ENCODE results near the gene FNDC11.
"Not testable (repeated sequence)": the region's sequence is repeated elsewhere in the genome, so short reads cannot be mapped to it uniquely, and the experiment has no call there.

The FNDC11 gene

DNA sequence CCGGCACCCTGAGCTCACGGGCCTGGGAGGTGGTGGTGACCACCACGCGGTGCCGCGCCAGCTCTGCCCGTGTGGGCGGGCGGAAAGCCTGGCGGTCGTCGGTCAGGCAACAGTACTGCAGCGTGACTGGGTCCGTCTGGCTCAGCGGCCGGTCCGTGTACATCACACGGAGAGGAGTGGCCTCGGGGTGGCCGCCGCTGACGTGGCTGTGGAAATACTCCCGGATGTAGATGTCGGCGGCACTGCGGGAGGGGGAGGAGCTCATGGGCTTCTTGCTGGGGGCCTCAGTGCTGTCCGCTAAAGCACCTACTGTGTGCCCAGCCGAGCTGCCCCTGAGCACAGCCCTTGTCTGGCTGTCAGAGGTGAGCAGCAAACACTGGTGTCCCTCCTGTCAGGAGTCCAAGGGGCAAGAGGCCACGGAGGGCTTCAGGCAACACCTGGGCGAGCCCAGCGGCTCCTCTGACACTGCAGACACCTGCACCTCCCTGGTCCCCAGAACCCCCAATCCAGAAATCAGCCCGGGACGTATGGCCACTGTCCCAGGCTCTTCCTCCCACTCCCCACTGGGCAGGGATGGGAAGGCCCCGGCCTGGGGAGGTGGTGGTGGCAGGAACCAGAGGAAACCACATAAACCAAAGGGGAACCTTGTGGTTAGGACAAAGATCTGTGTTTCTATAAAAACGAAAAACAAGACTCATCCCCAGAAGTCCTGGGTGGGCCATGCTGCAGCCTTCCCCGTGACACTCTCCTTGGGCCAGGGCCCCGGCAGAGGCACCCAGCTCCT, 13.6 kb downstream of the FNDC11 start:
- DNase-seq, result no peak

DNA sequence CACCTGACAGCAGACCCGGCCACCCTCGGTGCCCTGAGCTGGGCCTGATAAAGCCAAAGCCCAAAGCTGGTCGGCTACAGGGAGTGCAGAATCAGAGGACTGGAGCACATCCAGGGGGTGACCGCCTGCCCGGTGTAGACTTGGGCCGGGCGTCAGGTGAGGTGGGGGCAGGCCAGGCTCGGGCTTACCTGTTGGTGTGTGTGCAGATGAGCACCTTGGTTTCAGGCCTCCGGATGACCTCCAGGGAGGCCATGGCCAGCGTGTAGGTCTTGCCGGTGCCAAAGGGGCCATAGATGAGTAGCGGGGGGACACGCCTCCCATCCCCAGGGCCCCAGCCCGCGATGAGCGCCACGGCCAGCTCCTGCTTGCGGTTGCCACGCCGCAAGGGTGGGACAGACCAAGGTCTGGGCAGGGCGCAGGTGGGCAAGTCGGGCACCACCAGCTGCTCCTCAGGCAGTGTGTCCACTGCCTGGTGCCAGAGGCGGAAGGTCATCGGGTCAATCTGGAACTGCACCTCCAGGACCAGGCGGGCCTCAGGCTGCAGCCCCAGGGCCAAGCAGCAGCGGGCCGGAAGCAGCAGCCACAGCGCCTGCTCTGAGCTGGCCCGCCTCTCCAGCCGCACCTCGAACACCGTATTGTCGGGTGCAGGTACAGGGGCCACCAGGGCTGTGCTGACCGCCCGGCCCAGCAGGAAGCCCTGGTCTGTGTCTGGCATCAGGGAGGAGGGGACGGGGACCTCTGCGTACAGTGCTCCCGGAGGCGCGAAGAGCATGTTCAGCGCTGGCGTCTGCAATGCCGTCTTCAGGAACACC, 14.4 kb downstream of the FNDC11 start:
- DNase-seq, result no peak

DNA sequence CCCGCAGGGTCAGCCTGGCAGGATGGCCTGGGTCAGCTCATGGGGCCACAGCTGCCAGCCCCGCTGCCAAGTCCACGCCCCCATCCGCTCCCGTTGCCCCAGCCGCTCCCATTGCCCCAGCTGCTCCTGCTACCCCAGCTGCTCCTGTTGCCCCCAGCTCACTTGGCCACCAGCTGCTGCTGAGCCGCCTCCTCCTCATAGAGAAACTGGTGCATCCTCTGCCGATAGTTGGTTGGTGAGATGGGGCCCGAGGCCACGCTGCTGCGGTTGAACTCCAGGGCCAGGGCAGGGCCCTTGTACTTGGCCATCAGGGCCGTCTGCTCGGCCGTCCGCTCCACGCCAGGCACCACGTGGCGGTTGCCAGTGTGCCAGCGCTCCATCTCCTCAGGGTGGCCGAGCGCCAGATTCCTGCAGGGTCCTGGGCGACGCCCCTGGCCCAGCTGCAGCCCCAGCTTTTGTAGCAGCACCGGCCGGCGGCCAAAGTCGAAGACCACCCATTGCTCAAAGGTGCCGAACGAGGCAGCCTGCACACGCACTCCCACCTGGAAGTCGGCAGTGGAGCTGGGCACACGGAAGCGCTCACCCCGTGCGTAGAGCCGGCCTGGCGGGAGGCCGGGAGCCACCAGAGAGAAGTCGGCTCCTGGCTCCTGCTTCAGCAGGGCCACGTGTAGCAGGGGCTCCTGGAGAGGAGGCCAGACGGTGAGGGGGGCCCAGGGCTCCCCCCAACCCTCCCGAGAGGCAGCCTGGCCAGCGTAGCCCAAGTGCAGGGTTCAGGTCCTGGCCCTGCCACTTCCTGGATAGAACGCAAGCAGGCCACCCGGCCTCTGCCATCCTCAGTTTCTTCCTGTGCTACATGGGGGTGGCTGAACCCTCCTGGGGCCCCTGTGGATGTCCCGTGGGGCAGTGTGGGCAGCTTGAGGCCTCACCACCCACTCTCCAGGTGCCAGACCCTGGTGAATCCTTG, 15.3 kb downstream of the FNDC11 start:
- DNase-seq, result peak in 1 of 2 experiments; percentile 75

DNA sequence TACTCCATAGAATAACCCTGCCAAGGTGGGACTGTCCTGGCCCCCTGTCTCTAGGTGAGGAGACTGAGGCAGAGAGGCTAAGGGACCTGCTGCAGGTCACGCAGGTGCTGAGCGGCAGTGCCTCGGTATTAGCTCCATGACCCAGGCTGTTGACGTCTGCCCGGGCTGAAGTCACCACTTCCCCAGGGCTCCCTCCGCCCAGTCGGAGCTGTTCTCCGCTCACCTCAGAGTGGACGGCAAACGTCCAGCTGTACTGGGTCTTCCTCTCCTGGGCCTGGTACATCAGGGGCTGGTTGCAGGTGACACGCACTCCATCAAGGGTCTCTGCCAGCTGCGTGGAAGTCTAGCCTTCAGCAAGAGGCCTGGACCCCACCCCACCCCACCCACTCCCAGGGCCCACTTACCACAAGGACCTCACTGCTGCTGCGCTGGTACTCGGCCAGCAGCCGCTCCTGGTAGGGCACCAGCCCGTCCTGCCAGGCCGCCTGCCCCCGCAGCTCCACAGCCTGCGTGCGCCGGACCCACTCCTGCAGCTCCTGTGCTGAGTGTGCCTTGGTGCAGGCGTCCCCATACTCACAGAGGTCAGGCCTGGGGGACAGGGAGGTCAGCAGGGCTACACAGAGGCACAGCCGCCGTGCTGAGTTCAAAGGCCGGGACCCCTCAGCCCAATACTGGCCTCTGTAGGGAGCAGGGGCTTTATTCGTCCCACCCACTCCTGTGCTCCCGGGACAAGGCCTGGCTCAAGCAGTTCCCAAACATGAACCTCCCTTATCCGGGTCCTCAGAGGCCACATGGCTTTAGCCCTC, 16.5 kb downstream of the FNDC11 start:
- DNase-seq, result no peak

DNA sequence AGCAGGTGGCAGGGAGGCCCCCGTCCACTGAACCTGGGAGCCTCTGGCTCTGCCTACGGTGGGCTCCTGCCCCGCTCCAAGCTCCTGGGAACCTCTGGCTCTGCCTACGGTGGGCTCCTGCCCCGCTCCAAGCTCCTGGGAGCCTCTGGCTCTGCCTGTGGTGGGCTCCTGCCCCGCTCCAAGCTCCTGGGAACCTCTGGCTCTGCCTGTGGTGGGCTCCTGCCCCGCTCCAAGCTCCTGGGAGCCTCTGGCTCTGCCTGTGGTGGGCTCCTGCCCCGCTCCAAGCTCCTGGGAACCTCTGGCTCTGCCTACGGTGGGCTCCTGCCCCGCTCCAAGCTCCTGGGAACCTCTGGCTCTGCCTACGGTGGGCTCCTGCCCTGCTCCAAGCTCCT, 17.1 kb downstream of the FNDC11 start:
- not testable (repeated sequence) for DNase-seq

DNA sequence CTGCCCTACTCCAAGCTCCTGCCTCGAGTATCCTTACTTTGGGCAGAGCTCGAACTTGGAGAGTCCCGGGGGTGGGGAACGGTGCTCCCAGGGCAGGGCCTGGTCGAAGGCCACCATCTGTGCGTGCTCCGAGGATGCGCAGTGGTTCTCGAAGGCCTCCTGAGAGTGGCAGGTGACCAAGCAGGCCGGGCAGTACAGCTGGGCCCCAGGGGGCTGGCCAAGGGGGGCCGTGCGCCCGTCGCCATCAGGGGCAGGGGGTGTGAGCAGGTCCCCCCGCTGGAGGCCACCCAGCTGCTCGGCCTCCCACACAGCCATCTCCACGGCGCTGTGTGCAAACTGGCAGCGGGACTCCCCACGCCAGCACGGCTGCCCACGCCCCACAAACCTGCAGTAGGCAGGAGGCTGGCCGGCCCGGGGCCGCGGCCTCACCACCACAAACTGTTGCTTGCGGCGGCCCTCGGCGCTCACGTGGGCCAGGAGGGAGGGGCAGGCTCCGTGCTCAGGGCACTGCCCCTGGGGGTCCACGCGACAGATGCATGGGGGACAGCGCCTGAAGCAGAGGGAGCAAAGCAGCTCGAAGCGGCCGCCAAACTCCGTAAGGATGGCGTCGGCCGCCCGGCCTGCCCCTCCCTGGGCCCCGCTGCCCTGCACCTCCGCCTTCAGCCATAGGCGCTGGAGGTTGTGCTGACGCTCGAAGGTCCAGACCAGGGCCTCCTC, 18.3 kb downstream of the FNDC11 start:
- DNase-seq, result no peak

DNA sequence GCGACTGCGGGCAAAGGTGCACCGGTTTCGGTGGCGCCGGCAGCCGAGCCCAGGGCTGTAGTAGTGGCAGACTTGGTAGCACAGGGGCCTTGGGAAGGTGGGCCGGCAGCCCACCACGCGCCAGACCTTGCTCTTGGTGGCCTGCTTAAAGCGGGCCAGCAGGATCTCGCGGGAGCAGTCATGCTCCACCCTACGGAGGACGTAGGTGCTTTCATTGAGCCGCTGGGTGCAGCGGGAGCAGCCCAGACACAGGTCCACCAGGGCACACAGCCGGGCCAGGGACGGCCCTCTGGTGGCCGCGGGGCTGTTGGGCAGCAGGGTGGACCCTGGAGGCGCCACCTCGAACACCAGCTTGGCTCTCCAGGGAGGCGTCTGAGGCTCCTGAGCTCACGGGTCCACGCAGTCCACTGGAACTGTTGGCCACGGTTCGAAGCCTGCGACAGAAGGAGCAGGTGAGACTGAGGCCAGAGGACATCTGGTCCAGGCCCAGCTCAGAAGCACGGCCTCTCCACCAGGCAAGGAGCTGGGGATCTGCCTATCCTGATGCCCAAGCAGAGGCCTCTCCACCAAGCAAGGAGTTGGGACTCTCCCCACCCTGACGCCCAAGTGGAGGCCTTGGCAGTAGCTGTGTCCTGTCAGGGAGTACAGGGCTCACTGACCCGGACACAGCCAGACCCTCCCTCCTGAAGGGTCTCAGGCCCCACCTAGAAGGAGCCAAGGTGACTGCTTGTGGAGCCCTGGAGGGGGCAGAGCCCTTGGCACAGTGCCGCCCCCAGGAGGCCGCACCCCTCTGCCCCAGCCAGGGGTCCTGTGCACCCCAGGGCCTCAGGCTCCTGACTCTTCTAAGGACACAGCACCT, 19.1 kb downstream of the FNDC11 start:
- no peak for DNase-seq

DNA sequence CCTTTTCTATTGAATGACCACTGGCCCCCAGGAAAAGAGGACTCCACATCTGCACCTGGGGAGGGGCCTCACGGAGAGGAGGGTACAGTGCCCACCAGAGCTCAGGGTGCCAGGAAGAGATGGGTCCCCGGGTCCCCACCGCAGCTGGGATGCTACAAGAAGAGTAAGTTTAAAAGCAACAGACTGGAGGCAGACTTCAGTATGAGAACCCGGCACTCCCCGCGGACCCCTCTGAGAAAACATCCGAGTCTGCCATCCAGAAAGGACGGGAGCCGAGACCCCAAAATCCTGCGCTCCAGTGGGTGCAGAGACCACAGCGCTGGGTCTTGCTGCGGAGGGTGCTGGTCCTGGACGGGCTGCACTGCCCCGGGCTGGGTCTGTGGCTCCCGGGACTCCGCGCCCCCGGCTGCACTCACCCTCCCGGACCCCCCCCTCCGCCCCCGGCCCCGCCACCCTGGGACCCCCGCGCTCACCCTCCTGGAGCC, 19.7 kb downstream of the FNDC11 start:
- DNase-seq, result no peak

DNA sequence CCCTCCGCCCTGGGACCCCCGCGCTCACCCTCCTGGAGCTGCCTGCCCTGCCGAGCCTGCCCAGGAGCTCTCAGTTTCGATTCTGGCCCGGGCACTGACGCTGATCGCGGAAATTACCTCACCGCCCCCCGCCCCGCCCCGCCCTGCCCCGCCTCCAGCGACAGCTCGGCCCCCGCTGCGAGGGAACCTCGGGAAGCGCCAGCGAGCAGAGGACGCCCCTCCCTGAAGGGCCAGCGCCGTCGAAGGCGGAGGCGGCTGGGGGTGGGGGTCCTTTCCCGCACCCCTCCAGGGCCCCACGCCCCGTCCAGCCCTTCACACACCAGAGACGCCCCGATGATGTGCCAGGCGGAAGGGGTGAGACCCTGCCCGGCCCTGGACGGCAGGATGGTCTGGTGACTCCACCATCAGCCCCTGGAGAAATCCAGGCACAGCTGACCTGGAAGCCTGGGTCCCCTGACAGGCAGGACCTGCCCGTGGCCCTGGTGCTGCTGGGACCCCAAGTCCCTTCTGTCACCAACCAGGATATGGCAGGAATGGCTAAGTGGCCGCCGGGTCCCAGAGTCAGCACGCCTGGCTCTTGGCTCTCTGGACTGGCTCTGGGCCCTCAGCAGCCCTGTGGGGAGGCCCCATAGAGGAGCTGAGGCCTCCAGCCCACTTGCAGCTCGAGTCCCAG, 20.3 kb downstream of the FNDC11 start, which contains the start of gene HELZ2:
Gene HELZ2, minus strand, starts transcription at position 84 of the 673 bp plus-strand sequence. CDS start 1,854 bp downstream, outside the sequence.
- DNase-seq, result peak; percentile 38 to 80

DNA sequence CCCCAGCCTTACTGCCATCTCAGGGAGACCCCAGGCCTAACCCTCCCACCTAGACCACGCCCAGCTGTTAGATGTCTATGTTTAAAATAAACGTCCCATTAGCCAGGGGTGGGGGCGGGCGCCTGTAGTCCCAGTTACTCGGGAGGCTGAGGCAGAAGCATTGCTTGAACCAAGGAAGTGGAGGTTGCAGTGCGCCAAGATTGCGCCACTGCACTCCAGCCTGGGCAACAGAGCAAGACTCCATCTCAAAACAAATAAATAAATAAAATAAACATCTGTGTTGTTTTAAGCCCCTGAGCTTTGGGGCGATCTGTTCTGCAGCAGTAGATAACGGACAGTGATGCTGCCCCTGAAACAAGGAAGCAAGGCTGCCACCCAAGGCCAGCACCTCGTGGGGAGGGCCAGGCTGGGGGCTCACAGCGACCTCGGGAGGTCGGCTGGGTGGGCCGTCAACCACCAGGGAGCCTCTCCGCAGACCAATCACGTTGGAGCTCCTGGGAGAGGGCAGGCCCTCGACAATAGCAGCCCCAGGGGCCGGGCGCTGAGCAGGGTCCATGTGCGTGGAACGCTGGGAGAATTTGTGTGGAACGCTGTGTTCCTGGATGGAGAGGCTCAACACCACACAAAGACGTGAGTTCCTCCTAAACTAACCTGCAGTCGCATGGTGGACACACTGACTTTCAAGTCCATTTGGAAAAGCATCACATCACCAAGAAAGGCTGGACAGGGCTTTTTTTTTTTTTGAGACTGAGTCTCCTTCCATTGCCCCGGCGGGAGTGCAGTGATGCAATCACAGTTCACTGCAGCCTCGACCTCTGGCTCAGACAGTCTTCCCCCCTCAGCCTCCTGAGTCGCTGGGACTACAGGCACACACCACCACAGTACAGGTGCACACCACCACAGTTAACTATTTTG, 21.1 kb downstream of the FNDC11 start:
- DNase-seq, result no peak

DNA sequence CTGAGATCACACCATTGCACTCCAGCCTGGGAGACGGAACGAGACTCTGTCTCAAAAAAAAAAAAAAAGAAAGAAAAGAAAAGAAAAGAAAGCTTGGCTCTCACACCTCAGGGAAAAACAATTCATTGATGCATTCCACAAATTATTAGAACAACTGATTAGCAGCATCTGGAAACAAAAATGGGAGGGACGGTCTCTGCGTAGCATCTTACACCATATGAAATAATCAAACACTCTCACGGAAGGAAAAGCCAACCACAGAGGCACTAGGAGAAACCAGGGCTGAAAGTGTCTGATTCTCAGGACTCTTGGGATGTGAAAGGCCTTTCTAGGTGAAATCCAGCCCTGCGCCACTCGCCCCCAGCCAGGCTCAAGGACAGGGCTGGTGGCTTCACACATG, 22.4 kb downstream of the FNDC11 start:
- no peak for DNase-seq

DNA sequence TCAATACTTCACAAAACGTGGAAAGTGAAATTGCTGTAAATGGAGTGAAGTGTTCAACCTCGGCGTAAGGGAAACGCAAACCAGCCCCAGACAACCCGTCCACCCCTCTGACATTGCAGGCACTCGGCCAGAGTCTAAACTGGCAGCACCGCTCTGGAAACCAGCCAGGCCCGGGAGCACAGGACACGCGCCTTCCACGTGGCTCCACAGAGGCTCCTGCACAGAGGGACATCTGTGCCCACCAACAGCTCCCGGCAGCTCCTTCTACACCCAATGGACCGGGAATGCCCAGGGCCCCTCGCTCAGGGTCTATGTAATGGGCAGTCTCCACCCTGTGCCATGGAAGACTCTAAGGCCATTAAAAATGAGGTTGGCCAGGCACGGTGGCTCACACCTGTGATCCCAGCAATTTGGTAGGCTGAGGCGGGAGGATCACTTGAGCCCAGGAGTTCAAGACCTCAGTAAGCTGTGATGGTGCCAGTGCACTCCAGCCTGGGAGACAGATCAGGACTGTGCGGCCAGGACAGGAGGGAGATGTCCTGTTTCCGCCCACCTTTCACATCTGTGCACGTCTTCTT, 23.4 kb downstream of the FNDC11 start:
- peak; percentile 12 to 74 for DNase-seq

DNA sequence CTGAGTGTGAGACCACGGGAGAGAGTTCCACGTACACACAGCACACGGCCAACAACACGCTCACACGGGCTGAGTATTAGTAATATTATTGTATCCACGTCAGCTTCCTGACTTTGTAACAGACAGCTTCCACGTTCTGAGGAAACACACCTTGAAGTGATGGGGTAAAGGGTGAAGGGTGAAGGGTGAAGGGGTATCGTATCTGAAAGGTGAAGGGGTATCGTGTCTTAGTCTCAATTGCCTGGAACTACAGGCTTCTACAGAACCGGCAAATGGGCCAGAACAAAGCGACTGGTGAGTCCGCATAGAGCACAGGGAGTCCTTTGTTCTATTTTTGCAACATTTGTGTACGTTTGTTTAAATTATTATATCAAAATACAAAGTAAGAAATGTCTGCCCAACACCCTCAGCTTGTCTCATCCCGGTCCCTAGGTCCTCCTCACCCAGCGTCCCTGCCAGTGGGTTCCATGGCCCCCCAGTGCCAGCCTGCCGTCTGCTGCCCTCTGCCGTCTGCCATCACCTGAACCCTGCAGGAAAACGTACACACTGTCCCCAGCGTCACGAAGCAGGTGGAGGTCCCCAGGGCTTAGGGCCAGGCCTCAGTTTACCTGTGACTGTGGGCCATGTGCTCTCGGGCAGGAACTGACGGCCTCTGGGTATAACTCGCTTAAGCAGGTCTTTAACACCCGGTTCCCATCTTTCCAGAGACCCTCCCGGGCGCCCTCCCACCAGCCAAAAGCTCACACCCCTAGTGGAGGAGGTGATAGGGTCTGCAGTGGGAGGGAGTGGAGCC, 24.5 kb downstream of the FNDC11 start:
- no peak for DNase-seq

DNA sequence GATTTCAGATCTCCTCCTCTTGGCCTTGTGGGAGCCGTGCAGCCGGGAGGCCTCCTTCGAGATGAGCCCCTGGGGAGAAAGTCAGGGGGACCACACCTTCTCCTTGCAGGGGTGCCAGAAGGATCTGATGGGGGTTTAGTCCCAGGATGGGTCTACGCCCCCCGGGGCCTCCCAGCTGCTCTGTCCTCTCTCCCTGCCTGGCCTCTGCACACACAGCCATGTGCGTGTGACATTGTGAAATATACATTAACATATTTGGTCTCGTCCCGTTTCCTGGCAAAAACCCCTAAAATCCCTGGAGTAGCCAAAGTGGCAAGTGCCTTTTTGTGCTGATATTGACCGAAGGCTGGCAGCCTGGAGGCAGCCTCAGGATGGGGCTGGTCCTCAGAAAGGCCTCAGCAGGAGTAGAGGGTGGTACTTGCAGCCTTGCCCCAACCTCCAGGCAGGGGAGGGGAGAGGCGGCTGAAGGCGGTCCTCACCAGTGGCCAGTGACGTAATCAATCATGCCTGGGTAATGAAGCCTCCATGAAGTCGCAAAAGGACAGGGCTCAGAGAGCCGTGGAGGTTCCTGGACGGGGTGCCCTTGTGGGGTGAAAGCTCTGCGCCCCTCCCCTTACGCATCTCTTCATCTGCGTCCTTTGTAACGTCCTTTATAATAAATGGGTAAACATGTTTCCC, 25.2 kb downstream of the FNDC11 start:
- DNase-seq, result no peak

DNA sequence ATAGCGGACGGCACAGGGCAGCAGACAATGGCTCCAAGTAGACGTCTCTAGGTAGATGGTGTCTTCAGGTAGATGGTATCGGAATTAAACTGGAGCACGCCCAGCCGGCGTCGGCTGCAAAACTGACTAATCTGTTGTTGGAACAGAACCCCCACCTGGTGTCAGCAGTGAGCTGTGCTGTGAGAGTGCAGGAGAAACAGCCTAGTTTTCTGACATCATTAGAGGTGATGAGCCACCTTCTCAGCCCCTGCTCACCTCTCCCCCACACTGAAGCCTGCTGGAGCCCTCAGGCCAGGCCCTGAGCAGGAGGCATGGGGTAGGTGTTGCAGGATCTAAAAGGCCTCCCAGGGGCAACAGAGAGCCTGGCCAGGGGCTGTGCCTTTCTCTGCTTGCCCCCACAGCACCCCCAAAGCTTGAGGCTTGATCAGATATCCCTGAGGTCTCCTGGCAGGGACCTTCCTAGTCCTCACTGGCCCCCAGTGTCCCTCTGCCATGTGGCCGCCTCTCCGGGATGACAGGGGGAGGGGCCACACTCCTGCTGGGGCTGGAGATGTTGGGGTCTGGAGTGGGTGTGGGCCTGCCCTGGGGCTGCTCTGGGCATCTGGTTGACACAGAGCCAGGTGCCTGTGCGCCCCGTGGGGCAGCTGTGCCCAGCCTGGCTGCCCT, 27.0 kb downstream of the FNDC11 start:
- peak in 1 of 2 experiments; percentile 56 for DNase-seq

Data from NCI-H446 (cell line).